GM21515 (cell line): ENCODE measurements around the gene IGFBP2.

Experiments used
- ATAC-seq: cut with Tn5 transposase; IDR thresholded peaks from one replicate; pipeline ENCODE4 v1.9.1; 2021; ENCODE audit not compliant: unreplicated experiment

Gene IGFBP2

GRCh38 chr2:216615298-216616082, 17.7 kb upstream of the IGFBP2 start:
- no peak for ATAC-seq

- ATAC-seq, result no peak
Observed at GRCh38 chr2:216616083-216616678, 17.0 kb upstream of the IGFBP2 start.

- ATAC-seq, result no peak
Observed at GRCh38 chr2:216617159-216617815, 15.9 kb upstream of the IGFBP2 start.

DNA sequence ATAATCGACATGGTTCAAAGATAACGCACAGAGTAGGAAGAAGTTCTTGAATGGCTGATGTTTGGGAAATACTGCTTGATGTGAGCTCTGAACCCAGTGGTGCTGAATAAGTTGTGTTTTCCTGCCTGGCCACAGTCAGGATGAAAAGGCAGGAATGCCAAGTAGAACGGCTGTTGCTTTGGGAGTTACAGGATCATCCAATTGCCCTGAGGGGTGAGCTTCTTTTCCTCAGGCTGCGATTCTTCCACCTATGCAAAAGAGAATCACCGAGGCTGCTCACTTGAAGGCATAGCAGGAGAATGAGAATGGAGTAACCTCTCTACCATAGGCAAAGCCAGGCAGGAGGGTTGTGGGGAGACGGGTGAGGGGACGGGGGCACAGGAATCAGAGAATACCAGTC, 14.4 kb upstream of the IGFBP2 start:
- no peak for ATAC-seq

- ATAC-seq, result no peak
Observed at GRCh38 chr2:216619411-216620393, 13.5 kb upstream of the IGFBP2 start.

DNA sequence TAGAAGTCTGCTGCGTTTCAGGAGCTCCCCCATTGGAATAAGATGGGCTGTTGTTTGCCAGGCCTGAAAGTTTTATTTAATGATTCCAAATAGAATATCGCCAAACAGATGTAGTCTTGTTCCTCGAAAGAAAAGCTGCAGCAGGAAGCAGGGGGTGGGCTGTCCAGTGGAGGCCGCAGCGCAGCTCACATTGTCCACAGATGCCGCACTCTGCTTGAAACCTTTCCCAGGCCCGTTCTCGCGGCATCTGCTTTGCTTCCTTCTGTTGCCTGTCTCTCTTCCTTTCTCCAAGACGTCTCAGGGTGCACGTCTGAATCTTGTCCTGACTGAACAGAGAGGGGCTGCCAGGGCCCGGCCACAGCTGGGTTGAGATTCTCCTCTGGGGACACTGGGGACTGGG, 12.4 kb upstream of the IGFBP2 start:
- ATAC-seq, result no peak

DNA sequence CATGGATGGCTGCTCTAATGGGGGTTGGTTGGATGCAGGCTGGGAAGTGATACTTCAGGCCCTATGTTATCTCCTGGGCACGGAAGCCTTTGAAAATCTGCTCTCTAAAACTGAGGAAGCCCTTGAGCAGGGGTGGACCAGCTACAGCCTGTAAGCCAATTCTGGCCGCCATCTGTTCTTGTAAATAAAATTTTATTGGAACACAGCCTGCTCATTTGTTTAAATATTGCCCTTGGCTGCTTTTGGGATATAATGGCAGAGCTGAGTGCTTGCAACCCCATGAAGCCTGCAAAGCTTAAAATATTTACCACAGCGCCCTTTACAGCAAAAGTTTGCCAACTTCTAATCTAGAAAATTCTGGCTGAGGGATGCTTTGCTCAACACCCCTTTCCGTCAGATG, 11.9 kb upstream of the IGFBP2 start:
- no peak for ATAC-seq

GRCh38 chr2:216622526-216622925, 10.7 kb upstream of the IGFBP2 start:
- no peak for ATAC-seq

- no peak for ATAC-seq
Observed at GRCh38 chr2:216624251-216624650, 9.0 kb upstream of the IGFBP2 start.

DNA sequence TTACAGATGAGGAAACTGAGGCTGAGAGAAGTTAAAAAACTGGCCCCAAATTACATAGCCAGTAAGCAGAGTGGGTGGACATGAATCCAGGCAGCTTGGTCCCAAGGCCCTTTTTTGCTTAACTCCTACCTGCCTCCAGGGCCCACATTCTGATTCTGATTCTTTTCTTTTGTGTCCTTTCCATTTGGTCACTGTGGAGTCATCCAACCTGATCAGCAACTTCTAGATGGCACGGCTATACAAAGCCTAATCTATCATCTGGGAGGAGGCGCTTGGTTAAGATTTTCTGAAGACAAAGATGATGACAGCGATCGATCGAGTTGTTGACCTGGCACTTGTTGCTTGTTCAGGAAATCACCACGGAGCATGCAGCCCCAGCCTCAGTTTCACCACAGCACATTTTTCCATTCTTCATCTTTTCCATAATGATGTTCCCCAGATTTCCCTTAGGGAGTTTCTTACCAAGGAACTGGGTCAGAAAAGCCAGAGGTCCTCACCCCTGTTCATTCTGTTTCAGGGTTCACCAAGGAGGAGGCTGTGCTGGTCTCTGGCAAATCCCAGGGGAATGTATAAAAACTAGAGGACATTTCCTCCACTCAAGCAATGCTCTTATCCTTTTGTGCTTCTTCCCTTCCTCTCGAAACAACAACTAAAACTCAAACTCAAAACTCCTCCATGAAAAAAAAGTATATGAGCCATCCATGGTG, 6.9 kb upstream of the IGFBP2 start:
- ATAC-seq, result no peak

- ATAC-seq, result no peak
Observed at GRCh38 chr2:216626875-216627245, 6.4 kb upstream of the IGFBP2 start.

- ATAC-seq, result no peak
Observed at GRCh38 chr2:216629784-216630183, 3.4 kb upstream of the IGFBP2 start.

DNA sequence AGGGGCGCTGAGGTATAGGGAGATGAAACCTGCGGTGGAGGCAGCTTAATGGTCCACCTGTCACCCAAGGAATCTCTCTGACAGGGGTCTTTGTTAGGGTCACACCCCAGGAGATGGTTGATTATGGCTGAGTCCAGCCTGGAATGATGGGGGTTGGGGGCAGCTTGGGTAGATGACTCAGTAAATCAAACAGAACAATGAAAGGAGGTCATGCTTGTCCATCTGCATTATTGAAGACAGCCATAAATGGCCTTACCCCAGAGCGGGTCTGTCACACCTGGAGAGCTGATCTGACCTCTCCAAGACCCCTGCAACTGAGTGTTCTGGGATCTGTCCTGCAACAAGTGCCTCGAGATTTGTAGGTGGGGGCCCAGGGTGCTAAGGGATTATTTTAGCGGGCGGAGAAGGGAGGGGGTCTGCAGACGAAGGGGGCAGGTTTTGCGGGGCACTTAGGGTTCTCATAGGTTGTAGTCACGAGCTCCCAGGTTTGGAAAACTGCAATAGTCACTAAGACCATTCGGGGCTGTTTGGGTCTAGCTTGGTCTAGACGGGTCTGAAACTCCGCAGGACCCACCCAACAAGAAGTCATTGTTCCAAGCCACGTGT, 771 bp upstream of the IGFBP2 start:
- no peak for ATAC-seq

- ATAC-seq, result no peak
Observed at GRCh38 chr2:216633616-216634369, 573 bp downstream of the IGFBP2 start.

DNA sequence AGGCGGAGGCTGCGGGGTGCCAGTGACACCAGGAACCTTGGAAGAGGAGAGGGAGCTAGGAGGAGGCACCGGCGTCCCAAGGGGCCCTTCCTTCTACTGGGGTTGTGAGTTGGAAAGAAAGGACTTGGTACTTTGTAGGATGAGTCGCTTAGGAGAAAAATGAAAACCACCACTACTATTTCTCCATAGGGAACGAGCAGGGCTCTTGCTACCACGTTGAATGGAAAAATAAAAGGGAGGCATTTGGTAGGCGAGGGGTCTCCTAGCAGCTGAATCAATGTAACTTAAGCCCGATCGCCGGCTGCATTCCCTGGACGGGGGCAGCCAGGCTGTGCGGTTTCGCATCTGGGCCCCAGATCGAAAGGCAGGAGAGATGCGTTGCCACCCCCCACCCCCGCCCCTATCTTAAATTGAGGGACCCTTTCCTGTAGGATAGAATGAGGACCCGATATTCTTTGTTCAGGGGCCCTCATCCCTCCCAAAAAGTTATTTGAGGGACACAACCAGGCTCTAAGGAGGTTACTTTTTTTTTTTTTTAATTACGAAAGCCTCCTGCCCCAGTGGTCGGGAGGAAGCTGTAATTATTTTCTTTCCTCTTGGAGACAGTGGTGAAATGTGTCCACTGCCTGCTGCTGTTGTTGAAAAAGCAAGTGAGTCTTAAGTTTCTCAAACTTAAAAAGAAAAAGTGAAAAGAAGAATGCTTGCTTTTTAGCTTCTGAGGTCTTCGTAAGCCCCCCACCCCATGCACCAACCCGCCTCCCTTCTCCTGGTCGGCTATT, 1.3 kb downstream of the IGFBP2 start:
- no peak for ATAC-seq

- no peak for ATAC-seq
Observed at GRCh38 chr2:216635171-216635570, 2.0 kb downstream of the IGFBP2 start.

GRCh38 chr2:216635701-216636550, 2.7 kb downstream of the IGFBP2 start:
- no peak for ATAC-seq
